Adrenal gland (tissue), 5 donors: ENCODE results near the gene ITGB6.

Experiments used
- POLR2A ChIP-seq, 2 donors: fragments of 450-650 bp; IDR thresholded peaks; one replicate each; pipeline ENCODE4 v1.6.1; 2017; ENCODE audit warnings: antibody characterized with exemption in 2 of 2, mild to moderate bottlenecking in 2 of 2, moderate library complexity in 1 of 2
- TF ChIP-seq, protein P1 (sequence below), 6 experiments: fragments of 450-650 bp in 4 of 6; fragments of 200-600 bp in 2 of 6; sonication (generic) in 1 of 6; IDR thresholded peaks; 1 replicate in 5 of 6; 2 replicates in 1 of 6; pipeline versions ENCODE4 v1.5.1 to v1.8.0; 2016 to 2021; ENCODE audit warnings: antibody characterized with exemption in 6 of 6, mild to moderate bottlenecking in 2 of 6, moderate library complexity in 1 of 6
- donor health status: DM: no; HTN: no; CAD: no.

DNA sequence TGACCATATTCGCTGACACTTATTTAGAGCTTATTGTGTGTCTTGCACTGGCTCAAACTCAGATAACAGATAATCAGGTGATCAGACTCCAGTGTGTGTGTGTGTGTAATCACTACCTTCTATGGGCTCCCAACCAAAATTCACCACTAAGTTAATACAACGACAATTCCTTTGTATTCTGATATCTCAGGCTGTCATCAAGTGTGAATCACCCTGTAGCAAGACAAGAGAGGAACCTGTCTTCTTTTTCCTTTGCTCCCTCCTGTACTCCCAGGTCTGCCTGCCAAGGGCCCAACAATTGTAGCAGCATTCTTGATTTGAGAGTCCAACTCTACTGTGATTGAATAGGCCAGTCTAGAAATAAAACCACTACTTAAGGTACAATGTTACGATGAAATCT, 25.8 kb downstream of the ITGB6 start:
- no peak for TF ChIP-seq POLR2A (IDR thresholded peaks at IDR 0.05)
- TF ChIP-seq, protein P1, sequence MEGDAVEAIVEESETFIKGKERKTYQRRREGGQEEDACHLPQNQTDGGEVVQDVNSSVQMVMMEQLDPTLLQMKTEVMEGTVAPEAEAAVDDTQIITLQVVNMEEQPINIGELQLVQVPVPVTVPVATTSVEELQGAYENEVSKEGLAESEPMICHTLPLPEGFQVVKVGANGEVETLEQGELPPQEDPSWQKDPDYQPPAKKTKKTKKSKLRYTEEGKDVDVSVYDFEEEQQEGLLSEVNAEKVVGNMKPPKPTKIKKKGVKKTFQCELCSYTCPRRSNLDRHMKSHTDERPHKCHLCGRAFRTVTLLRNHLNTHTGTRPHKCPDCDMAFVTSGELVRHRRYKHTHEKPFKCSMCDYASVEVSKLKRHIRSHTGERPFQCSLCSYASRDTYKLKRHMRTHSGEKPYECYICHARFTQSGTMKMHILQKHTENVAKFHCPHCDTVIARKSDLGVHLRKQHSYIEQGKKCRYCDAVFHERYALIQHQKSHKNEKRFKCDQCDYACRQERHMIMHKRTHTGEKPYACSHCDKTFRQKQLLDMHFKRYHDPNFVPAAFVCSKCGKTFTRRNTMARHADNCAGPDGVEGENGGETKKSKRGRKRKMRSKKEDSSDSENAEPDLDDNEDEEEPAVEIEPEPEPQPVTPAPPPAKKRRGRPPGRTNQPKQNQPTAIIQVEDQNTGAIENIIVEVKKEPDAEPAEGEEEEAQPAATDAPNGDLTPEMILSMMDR (IDR thresholded peaks at IDR 0.05): no peak
